K562 (cell line): Measurements from ENCODE around the gene HSP90AA1. TPM values are rescaled to one million over a fixed set of nuclear protein-coding genes. Genes with fewer than 3 reads are reported as not detected.

Experiments
- ATAC-seq: fragments of 200-7000 bp; cut with Tn5 transposase; 3 replicates; pipeline ENCODE4 v1.9.1; 2020; ENCODE audit warnings: moderate library complexity
- BruUV-seq: library from RNA; stranded (reverse); fragments of 400-500 nt; replicated peaks from 2 replicates; lab custom pipeline; 2021; lab: Mats Ljungman, UMichigan
- CTCF ChIA-PET: fragments of 300-600 bp; formaldehyde crosslinking; extraction: SDS; loops from one replicate; lab custom pipeline; 2021; ENCODE audit warnings: low intra/inter-chr PET ratio; lab: Yijun Ruan, JAX
- POLR2A ChIA-PET: fragments of 300-600, 350-650 bp; sonication (Branson Sonifier 250); formaldehyde crosslinking; extraction: SDS; loops from one replicate; lab custom pipeline; 2021; ENCODE audit warnings: antibody characterized with exemption, inconsistent platforms; lab: Yijun Ruan, JAX
- DNase-seq, 4 experiments: peaks; one replicate each; pipeline versions ENCODE4 v3.0.0 to v3.0.0-alpha.2; 2011 to 2018; ENCODE audit warnings: low spot score in 3 of 4, mixed read lengths in 3 of 4; ENCODE audit errors: extremely low read depth in 1 of 4
- FAIRE-seq: peaks from 2 replicates; lab custom pipeline; 2011; peaks lifted over from hg19 to GRCh38; lab: Jason Lieb, UNC
- H2AFZ ChIP-seq: 2 replicates; pipeline ENCODE4 v1.6.0; 2011; ENCODE audit warnings: low read depth, low read length, control low read depth, inconsistent platforms
- H3K27ac ChIP-seq: fragments of 200-600 bp; 3 replicates; pipeline ENCODE4 v1.8.0; 2011; ENCODE audit warnings: low read depth, mild to moderate bottlenecking, control low read depth, inconsistent platforms, low read length, moderate library complexity, mixed read lengths; ENCODE audit errors: extremely low read depth
- H3K27me3 ChIP-seq, 2 experiments: fragments of 300-600 bp in 1 of 2; 2 replicates in 1 of 2; 3 replicates in 1 of 2; pipeline versions ENCODE4 v1.6.0 to v1.8.0; 2011; ENCODE audit warnings: inconsistent platforms in 2 of 2, low read length in 2 of 2, mild to moderate bottlenecking in 1 of 2, mixed read lengths in 1 of 2, moderate library complexity in 1 of 2; ENCODE audit not compliant: control insufficient read depth in 2 of 2, insufficient read depth in 2 of 2
- H3K36me3 ChIP-seq: fragments of 300-600 bp; 3 replicates; pipeline ENCODE4 v1.8.0; 2011; ENCODE audit warnings: mild to moderate bottlenecking, low read length, inconsistent platforms; ENCODE audit not compliant: control insufficient read depth, insufficient read depth
- H3K4me1 ChIP-seq, 2 experiments: fragments of 200-600 bp in 1 of 2; replicated peaks in 1 of 2; 2 replicates in 1 of 2; 3 replicates in 1 of 2; pipeline versions ENCODE4 v1.5.1 to v1.8.0; 2011; ENCODE audit warnings: inconsistent platforms in 2 of 2, low read length in 2 of 2, mild to moderate bottlenecking in 1 of 2, mixed read lengths in 1 of 2, moderate library complexity in 1 of 2; ENCODE audit not compliant: control insufficient read depth in 2 of 2, insufficient read depth in 2 of 2
- H3K4me2 ChIP-seq: 2 replicates; pipeline ENCODE4 v1.6.1; 2011; ENCODE audit warnings: low read length, control low read depth, inconsistent platforms, mixed read lengths; ENCODE audit not compliant: insufficient read depth
- H3K4me3 ChIP-seq: fragments of 200-600 bp; sonication (generic), shearing (Covaris generic); 2 replicates; pipeline ENCODE4 v1.5.1; 2016; ENCODE audit warnings: control low read depth, inconsistent platforms
- H3K79me2 ChIP-seq: fragments of 200-600 bp; 3 replicates; pipeline ENCODE4 v1.8.0; 2011; ENCODE audit warnings: low read length, inconsistent platforms; ENCODE audit not compliant: control insufficient read depth, insufficient read depth
- H3K9ac ChIP-seq, 2 experiments: 2 replicates each; pipeline versions ENCODE4 v1.6.0 to v1.6.1; 2011; ENCODE audit warnings: low read depth in 2 of 2, low read length in 2 of 2, control low read depth in 1 of 2, inconsistent platforms in 1 of 2, mild to moderate bottlenecking in 1 of 2, mixed read lengths in 1 of 2; ENCODE audit not compliant: insufficient read depth in 1 of 2
- H3K9me1 ChIP-seq: one replicate; pipeline ENCODE4 v1.6.0; 2011; ENCODE audit warnings: inconsistent platforms, mild to moderate bottlenecking, low read length, moderate library complexity; ENCODE audit not compliant: control insufficient read depth, insufficient read depth
- H3K9me3 ChIP-seq: replicated peaks from 2 replicates; pipeline ENCODE4 v1.5.1; 2011; ENCODE audit warnings: low read depth, low read length, inconsistent platforms; ENCODE audit not compliant: control insufficient read depth, insufficient read depth
- H4K20me1 ChIP-seq: replicated peaks from 2 replicates; pipeline ENCODE4 v1.6.1; 2011; ENCODE audit warnings: low read length, inconsistent platforms, mixed read lengths; ENCODE audit not compliant: control insufficient read depth, insufficient read depth
- ATF7 ChIP-seq: fragments of 450-650 bp; IDR thresholded peaks from 2 replicates; pipeline ENCODE4 v1.7.1; 2014; ENCODE audit warnings: mild to moderate bottlenecking, moderate library complexity
- BRD4 ChIP-seq: fragments of 200-600 bp; sonication (generic); IDR thresholded peaks from 2 replicates; pipeline ENCODE4 v1.6.1; 2017; ENCODE audit warnings: inconsistent platforms
- HDGF ChIP-seq: fragments of 450-650 bp; IDR thresholded peaks from 2 replicates; pipeline ENCODE4 v1.6.1; 2016
- HNRNPL ChIP-seq: fragments of 200-400 bp; formaldehyde crosslinking; IDR thresholded peaks from 2 replicates; pipeline ENCODE4 v1.6.1; 2017; ENCODE audit warnings: low read depth, mild to moderate bottlenecking, low read length
- KDM1A ChIP-seq, 2 experiments: fragments of 450-650 bp; IDR thresholded peaks; 2 replicates each; pipeline ENCODE4 v1.6.1; 2016; ENCODE audit warnings: mild to moderate bottlenecking in 2 of 2
- MAX ChIP-seq: sonication (generic); formaldehyde crosslinking; IDR thresholded peaks from 2 replicates; pipeline ENCODE4 v1.9.0; 2022; ENCODE audit warnings: mild to moderate bottlenecking, missing genetic modification reagents
- MYC ChIP-seq, 2 experiments: fragments of 250-450 bp in 1 of 2; sonication (Bioruptor Pico) in 1 of 2; IDR thresholded peaks; 2 replicates each; pipeline versions ENCODE4 v1.5.1 to v1.6.1; 2012 to 2021; ENCODE audit warnings: low read depth in 2 of 2, borderline replicate concordance in 1 of 2, improper control_type of control experiment in 1 of 2, low read length in 1 of 2, mild to moderate bottlenecking in 1 of 2, moderate library complexity in 1 of 2
- NR3C1 ChIP-seq: sonication (generic); formaldehyde crosslinking; IDR thresholded peaks from 2 replicates; pipeline ENCODE4 v1.8.1; 2022; ENCODE audit warnings: missing genetic modification reagents
- POLR2G ChIP-seq: fragments of 200-400 bp; formaldehyde crosslinking; IDR thresholded peaks from 2 replicates; pipeline ENCODE4 v1.6.1; 2017; ENCODE audit warnings: low read depth, mild to moderate bottlenecking, antibody characterized with exemption, low read length, moderate library complexity
- TSHZ1 ChIP-seq: fragments of 250-450 bp; sonication (Bioruptor Pico); IDR thresholded peaks from 2 replicates; pipeline ENCODE4 v1.4.0; 2020; ENCODE audit warnings: mild to moderate bottlenecking, moderate library complexity
- WGBS: fragments of 100-300 bp; shearing (Covaris generic); methylation state at CpG from one replicate; pipeline ENCODE4 v1.1.6; 2016; ENCODE audit warnings: low coverage, mixed read lengths; ENCODE audit not compliant: insufficient coverage; ENCODE audit errors: missing lambda C conversion rate; 5-methylcytosine and 5-hydroxymethylcytosine counted together
- in situ Hi-C: fragments of 300-500 bp; cut with MboI; formaldehyde crosslinking; loops from 4 replicates; pipeline ENCODE4 v1.15.0; 2018; ENCODE audit warnings: inconsistent platforms, mixed read lengths
- intact Hi-C: fragments of 100-400 bp; cut with micrococcal nuclease; formaldehyde crosslinking; loops from 2 replicates; pipeline ENCODE4 v1.14.2; 2022
- polyA plus RNA-seq, 8 experiments: library from polyadenylated mRNA; depleted of rRNA in 4 of 8; stranded (reverse) in 5 of 8; unstranded in 3 of 8; fragments of >200 nt; fragmentation: Nextera tagmentation in 2 of 8; fragmentation: Illumina TruSeq in 1 of 8; extraction: Ambion mirVana in 2 of 8; extraction: Trizol in 1 of 8; gene quantifications; 2 replicates each; pipeline versions ENCODE4 v1.2.1 to v1.2.3, GENCODE V29; 2011 to 2014; ENCODE audit warnings: inconsistent platforms in 1 of 8, missing spikeins in 1 of 8
- total RNA-seq, 7 experiments: library from RNA; depleted of rRNA in 6 of 7; stranded (reverse); fragments of >200 nt in 6 of 7; fragmentation: Illumina TruSeq in 2 of 7; extraction: Trizol in 2 of 7; gene quantifications; 2 replicates each; pipeline versions ENCODE4 v1.2.1 to v1.2.3, GENCODE V29; 2011 to 2021; ENCODE audit warnings: low replicate concordance in 1 of 7
- TF ChIP-seq, protein P1 (sequence below): fragments of 450-650 bp; IDR thresholded peaks from 2 replicates; pipeline ENCODE4 v1.6.1; 2016; ENCODE audit warnings: mild to moderate bottlenecking

The HSP90AA1 gene
- total and polyA plus RNA-seq, 9 of the 15 experiments (the other 6 are each of a cell fraction or from before 2014, with no cell fraction given) = 377 to 1,731 (median 879) TPM

GRCh38 chr14:102056694-102057442 lies 30.0 kb downstream of the HSP90AA1 start:
- DNase-seq (no peak), ATAC-seq (no peak)
- ChIA-PET CTCF (no interaction called here), POLR2A (no interaction called here)
- Histone ChIP-seq H2AFZ (no peak overlapping the region), H3K9me1 (no peaks in the 10 kb centered on the region), H3K4me1 (peaks cover 0 to 19% of the 10 kb centered on the region in 2 experiments; a peak in 2 of 5 replicates), H3K9ac (no peak overlapping the region), H3K9me3 (no peaks in the 10 kb centered on the region), H4K20me1 (no peaks in the 10 kb centered on the region)
- in situ Hi-C loops = no loop called here
- BruUV-seq = no TSS peak
- TF ChIP-seq NR3C1 (CRISPR knock-in tag) (0 out of 2 replicates have a peak, but pooled peaks have one; percentile 35), HDGF (no peak), MAX (CRISPR knock-in tag) (peak; percentile 77; the same call in 1 of the 2 replicates), KDM1A (IDR thresholded peaks at IDR 0.05) (peak in 1 of 2 experiments; percentile 66; a peak in 1 of 4 replicates), MYC (IDR thresholded peaks at IDR 0.05; ENCODE audit: low read depth, low read length) (no peak), MYC (CRISPR knock-in tag; IDR thresholded peaks at IDR 0.05; ENCODE audit: borderline replicate concordance, low read depth) (no peak), TSHZ1 (no peak), POLR2G (0 out of 2 replicates have a peak, but pooled peaks have one; percentile 23), ATF7 (no peak), HNRNPL (no peak), BRD4 (no peak)
- TF ChIP-seq, protein P1, sequence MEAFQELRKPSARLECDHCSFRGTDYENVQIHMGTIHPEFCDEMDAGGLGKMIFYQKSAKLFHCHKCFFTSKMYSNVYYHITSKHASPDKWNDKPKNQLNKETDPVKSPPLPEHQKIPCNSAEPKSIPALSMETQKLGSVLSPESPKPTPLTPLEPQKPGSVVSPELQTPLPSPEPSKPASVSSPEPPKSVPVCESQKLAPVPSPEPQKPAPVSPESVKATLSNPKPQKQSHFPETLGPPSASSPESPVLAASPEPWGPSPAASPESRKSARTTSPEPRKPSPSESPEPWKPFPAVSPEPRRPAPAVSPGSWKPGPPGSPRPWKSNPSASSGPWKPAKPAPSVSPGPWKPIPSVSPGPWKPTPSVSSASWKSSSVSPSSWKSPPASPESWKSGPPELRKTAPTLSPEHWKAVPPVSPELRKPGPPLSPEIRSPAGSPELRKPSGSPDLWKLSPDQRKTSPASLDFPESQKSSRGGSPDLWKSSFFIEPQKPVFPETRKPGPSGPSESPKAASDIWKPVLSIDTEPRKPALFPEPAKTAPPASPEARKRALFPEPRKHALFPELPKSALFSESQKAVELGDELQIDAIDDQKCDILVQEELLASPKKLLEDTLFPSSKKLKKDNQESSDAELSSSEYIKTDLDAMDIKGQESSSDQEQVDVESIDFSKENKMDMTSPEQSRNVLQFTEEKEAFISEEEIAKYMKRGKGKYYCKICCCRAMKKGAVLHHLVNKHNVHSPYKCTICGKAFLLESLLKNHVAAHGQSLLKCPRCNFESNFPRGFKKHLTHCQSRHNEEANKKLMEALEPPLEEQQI = no peak
- TF ChIP-seq, all 486 proteins: peak for 4
- H3K36me3 ChIP-seq = peaks cover 6% of the 10 kb centered on the region; the same call in 1 of the 3 replicates
- no peak for FAIRE-seq
- no peaks in the 10 kb centered on the region for H3K27me3 ChIP-seq
- H3K27ac ChIP-seq = no peak overlapping the region
- no peaks in the 10 kb centered on the region for H3K79me2 ChIP-seq
- intact Hi-C loops = no loop called here
- no peak overlapping the region for H3K4me3 ChIP-seq
- no peak overlapping the region for H3K4me2 ChIP-seq
- 64% methylated on average over 23 of the region's 31 CpGs for WGBS
